ENCODE measurements around the gene BCL2L1. TPM values are rescaled to one million over a fixed set of nuclear protein-coding genes. Genes with fewer than 3 reads are reported as not detected.

The BCL2L1 gene
- total and polyA plus RNA-seq, 10 of the 15 experiments (the other 5 are each of a cell fraction or from before 2014, with no cell fraction given): 0.63 to 67.7 (median 43.6) TPM

- RAD21 ChIA-PET (ENCODE audit: unreplicated experiment): interaction anchor here (1.4 to 5.3 kb wide), 3 partner anchors 13 to 40 kb away, joined by 3 to 52 read pairs (median 6); partner anchors contain the start of gene BCL2L1
- WGBS (ENCODE audit: insufficient coverage, insufficient replicate concordance, low lambda C conversion rate, missing lambda C conversion rate): 97% methylated on average over 1 of the region's 1 CpG
- CTCF ChIA-PET: interaction anchor here (1.0 to 25.1 kb wide), 3 partner anchors 19 to 132 kb away, joined by 3 to 254 read pairs (median 7); partner anchors contain the start of gene BCL2L1
- BruUV-seq (replicated peaks): no TSS peak
- Histone ChIP-seq H3K9ac (ENCODE audit: control insufficient read depth, insufficient read depth, low read length) (no peak overlapping the region), H3K4me2 (ENCODE audit: control insufficient read depth, insufficient read depth) (no peak overlapping the region), H2AFZ (ENCODE audit: control insufficient read depth, low read depth, low read length) (no peak overlapping the region), H3K27ac (ENCODE audit: control insufficient read depth, insufficient read depth) (no peak overlapping the region), H3K9me3 (replicated peaks; ENCODE audit: control insufficient read depth, insufficient read depth, low read length) (no peaks in the 10 kb centered on the region), H4K20me1 (ENCODE audit: control insufficient read depth, insufficient read depth) (no peaks in the 10 kb centered on the region), H3K36me3 (ENCODE audit: control insufficient read depth in 2 of 2, insufficient read depth in 2 of 2, low read length in 1 of 2) (peaks cover 2 to 4% of the 10 kb centered on the region in 2 experiments; a peak in 3 of 4 replicates), H3K27me3 (replicated peaks in 1 of 2; ENCODE audit: control insufficient read depth in 2 of 2, insufficient read depth in 2 of 2, low read length in 1 of 2) (no peaks in the 10 kb centered on the region), H3K4me1 (ENCODE audit: control insufficient read depth, insufficient read depth, low read length) (peaks cover 36% of the 10 kb centered on the region), H3K4me3 (no peak overlapping the region), H3K79me2 (ENCODE audit: control insufficient read depth, insufficient read depth, low read length) (peaks cover 41% of the 10 kb centered on the region)
- SMC1A ChIA-PET (ENCODE audit: uncharacterized antibody, unreplicated experiment): interaction anchor here (1.2 to 4.6 kb wide), 5 partner anchors 10 to 40 kb away, joined by 3 to 56 read pairs (median 15); partner anchors contain the start of gene BCL2L1
- ATAC-seq: no peak
- POLR2A ChIA-PET: interaction anchor here (1.0 to 5.3 kb wide), 3 partner anchors 14 to 19 kb away, joined by 5 to 25 read pairs (median 23); partner anchors contain the start of gene BCL2L1
- intact Hi-C loops (cut with micrococcal nuclease; ENCODE audit: unreplicated experiment) (no loop called here), in situ Hi-C loops (cut with MboI) (no loop called here)
- no peak for FAIRE-seq
- DNase-seq (ENCODE audit: low read depth, low spot score): no peak
- TF ChIP-seq JUND (IDR thresholded peaks at IDR 0.05; ENCODE audit: low read depth, low read length): no peak
- no peak for TF ChIP-seq CREM (IDR thresholded peaks at IDR 0.05; ENCODE audit: low read depth)
- TF ChIP-seq TBL1XR1 (IDR thresholded peaks at IDR 0.05; ENCODE audit: low read depth, low read length): no peak
- no peak for TF ChIP-seq BRCA1 (IDR thresholded peaks at IDR 0.05; ENCODE audit: low read depth, low read length)
- no peak for TF ChIP-seq MTA3 (IDR thresholded peaks at IDR 0.05; ENCODE audit: borderline replicate concordance, low read length)
- no peak for TF ChIP-seq RFX5 (IDR thresholded peaks at IDR 0.05; ENCODE audit: low read depth, low read length)
- TF ChIP-seq REST (IDR thresholded peaks at IDR 0.05; ENCODE audit: low read depth, low read length): no peak
- no peak for TF ChIP-seq BHLHE40 (IDR thresholded peaks at IDR 0.05; ENCODE audit: borderline replicate concordance in 1 of 2, low read depth in 2 of 2, low read length in 1 of 2)
- TF ChIP-seq STAT3 (IDR thresholded peaks at IDR 0.05; ENCODE audit: low read depth, low read length): no peak
- TF ChIP-seq EED (IDR thresholded peaks at IDR 0.05; ENCODE audit: low read depth): no peak
- TF ChIP-seq SREBF2 (IDR thresholded peaks at IDR 0.05; ENCODE audit: low read length): no peak
- no peak for TF ChIP-seq SMARCA5 (IDR thresholded peaks at IDR 0.05)
- TF ChIP-seq EGR1 (IDR thresholded peaks at IDR 0.05; ENCODE audit: borderline replicate concordance in 1 of 2, low read depth in 2 of 2, low read length in 2 of 2): no peak
- TF ChIP-seq USF2 (IDR thresholded peaks at IDR 0.05; ENCODE audit: borderline replicate concordance, low read depth, low read length): no peak
- TF ChIP-seq BCLAF1 (IDR thresholded peaks at IDR 0.05): no peak
- no peak for TF ChIP-seq CHD4 (IDR thresholded peaks at IDR 0.05)
Measured at GRCh38 chr20:31701591-31701990, 21.1 kb downstream of the BCL2L1 start.
